Measurements from ENCODE around the gene PPOX. TPM values are rescaled to one million over a fixed set of nuclear protein-coding genes. Genes with fewer than 3 reads are reported as not detected.
A peak's percentile ranks its signal among the peaks of the same experiment; 100 is the strongest.

Gene PPOX
- total RNA-seq, 1 donor from 2014 or later: 20.0 TPM

- no peaks in the 10 kb centered on the region for H3K27me3 Mint-ChIP-seq (ENCODE audit: low read depth, unreplicated experiment)
These were observed 683 bp downstream of the PPOX start for GRCh38 chr1:161166669-161167548.

GRCh38 chr1:161168906-161169305 lies 2.7 kb downstream of the PPOX start:
- Histone ChIP-seq H3K9me3 (ENCODE audit: insufficient read depth, low read depth, low read length) (no peaks in the 10 kb centered on the region), H3K79me2 (ENCODE audit: insufficient read depth, low read length) (peaks cover 10% of the 10 kb centered on the region), H3K27me3 (ENCODE audit: insufficient read depth, low read length) (no peaks in the 10 kb centered on the region), H3K27ac (ENCODE audit: low read depth, low read length) (no peak overlapping the region), H3K4me1 (ENCODE audit: insufficient read depth, low read length) (peaks cover 25% of the 10 kb centered on the region), H4K20me1 (ENCODE audit: insufficient read depth, low read length) (peaks cover 14% of the 10 kb centered on the region), H3K36me3 (ENCODE audit: insufficient read depth, low read length) (peaks cover 17% of the 10 kb centered on the region), H3K9ac (ENCODE audit: low read length) (no peak overlapping the region), H2AFZ (ENCODE audit: low read depth, low read length) (no peak overlapping the region), H3K4me2 (ENCODE audit: low read length) (no peak overlapping the region), H3K4me3 (ENCODE audit: insufficient read depth, low read depth, low read length) (no peak overlapping the region)
- Mint-ChIP-seq H3K36me3 (ENCODE audit: low read depth, unreplicated experiment) (peaks cover 25% of the 10 kb centered on the region), H3K4me1 (ENCODE audit: low read depth, unreplicated experiment) (peaks cover 16% of the 10 kb centered on the region), H3K9me3 (ENCODE audit: unreplicated experiment) (no peaks in the 10 kb centered on the region), H3K27me3 (ENCODE audit: low read depth, unreplicated experiment) (no peaks in the 10 kb centered on the region), H3K4me3 (ENCODE audit: unreplicated experiment) (no peak overlapping the region), H3K27ac (ENCODE audit: unreplicated experiment) (no peak overlapping the region)
- no peak for TF ChIP-seq CTCF (IDR thresholded peaks at IDR 0.05; ENCODE audit: insufficient read depth, low read depth, low read length)
- no peak for TF ChIP-seq EZH2 (IDR thresholded peaks at IDR 0.05; ENCODE audit: insufficient read depth, low read length)
- no peak for DNase-seq (ENCODE audit: low read depth)
- FAIRE-seq: no peak

More at GRCh38 chr1:161166669-161167548, 683 bp downstream of the PPOX start:
- peaks cover 11% of the 10 kb centered on the region for H3K36me3 Mint-ChIP-seq (ENCODE audit: low read depth, unreplicated experiment)
- Histone ChIP-seq H3K9me3 (ENCODE audit: insufficient read depth, low read depth, low read length) (no peaks in the 10 kb centered on the region), H3K79me2 (ENCODE audit: insufficient read depth, low read length) (peaks cover 14% of the 10 kb centered on the region), H2AFZ (ENCODE audit: low read depth, low read length) (peak overlapping the region; percentile 94), H3K4me1 (ENCODE audit: insufficient read depth, low read length) (peaks cover 14% of the 10 kb centered on the region), H3K9ac (ENCODE audit: low read length) (peak overlapping the region; percentile 89), H3K36me3 (ENCODE audit: insufficient read depth, low read length) (peaks cover 10% of the 10 kb centered on the region), H3K27me3 (ENCODE audit: insufficient read depth, low read length) (no peaks in the 10 kb centered on the region), H4K20me1 (ENCODE audit: insufficient read depth, low read length) (peaks cover 4% of the 10 kb centered on the region), H3K27ac (ENCODE audit: low read depth, low read length) (peak overlapping the region; percentile 83), H3K4me3 (ENCODE audit: insufficient read depth, low read depth, low read length) (peak overlapping the region; percentile 95), H3K4me2 (ENCODE audit: low read length) (peak overlapping the region; percentile 98)
- H3K4me3 Mint-ChIP-seq (ENCODE audit: unreplicated experiment): peak overlapping the region; percentile 93
- FAIRE-seq (no peak), DNase-seq (ENCODE audit: low read depth) (no peak)
- no peaks in the 10 kb centered on the region for H3K9me3 Mint-ChIP-seq (ENCODE audit: unreplicated experiment)
- H3K27ac Mint-ChIP-seq (ENCODE audit: unreplicated experiment): peak overlapping the region; percentile 60
- TF ChIP-seq EZH2 (IDR thresholded peaks at IDR 0.05; ENCODE audit: insufficient read depth, low read length) (no peak), CTCF (IDR thresholded peaks at IDR 0.05; ENCODE audit: insufficient read depth, low read depth, low read length) (no peak)
- H3K4me1 Mint-ChIP-seq (ENCODE audit: low read depth, unreplicated experiment): peaks cover 12% of the 10 kb centered on the region

GRCh38 chr1:161171191-161171590 lies 5.0 kb downstream of the PPOX start:
- Mint-ChIP-seq H3K9me3 (ENCODE audit: unreplicated experiment) (no peaks in the 10 kb centered on the region), H3K27me3 (ENCODE audit: low read depth, unreplicated experiment) (no peaks in the 10 kb centered on the region), H3K4me1 (ENCODE audit: low read depth, unreplicated experiment) (peaks cover 21% of the 10 kb centered on the region), H3K36me3 (ENCODE audit: low read depth, unreplicated experiment) (peaks cover 39% of the 10 kb centered on the region), H3K4me3 (ENCODE audit: unreplicated experiment) (no peak overlapping the region), H3K27ac (ENCODE audit: unreplicated experiment) (no peak overlapping the region)
- H3K4me3 ChIP-seq (ENCODE audit: insufficient read depth, low read depth, low read length): no peak overlapping the region
- no peaks in the 10 kb centered on the region for H3K9me3 ChIP-seq (ENCODE audit: insufficient read depth, low read depth, low read length)
- peaks cover 21% of the 10 kb centered on the region for H3K36me3 ChIP-seq (ENCODE audit: insufficient read depth, low read length)
- H3K4me1 ChIP-seq (ENCODE audit: insufficient read depth, low read length): peaks cover 23% of the 10 kb centered on the region
- H2AFZ ChIP-seq (ENCODE audit: low read depth, low read length): no peak overlapping the region
- H3K9ac ChIP-seq (ENCODE audit: low read length): no peak overlapping the region
- H3K4me2 ChIP-seq (ENCODE audit: low read length): no peak overlapping the region
- no peaks in the 10 kb centered on the region for H3K27me3 ChIP-seq (ENCODE audit: insufficient read depth, low read length)
- TF ChIP-seq CTCF (IDR thresholded peaks at IDR 0.05; ENCODE audit: insufficient read depth, low read depth, low read length) (no peak), EZH2 (IDR thresholded peaks at IDR 0.05; ENCODE audit: insufficient read depth, low read length) (no peak)
- DNase-seq (ENCODE audit: low read depth) (no peak), FAIRE-seq (no peak)
- no peak overlapping the region for H3K27ac ChIP-seq (ENCODE audit: low read depth, low read length)
- peaks cover 15% of the 10 kb centered on the region for H3K79me2 ChIP-seq (ENCODE audit: insufficient read depth, low read length)
- H4K20me1 ChIP-seq (ENCODE audit: insufficient read depth, low read length): peaks cover 14% of the 10 kb centered on the region

Measured in astrocyte (in vitro differentiated cells and primary cell).